HG02840 (cell line): ENCODE data around the gene PEA15.
A peak's percentile ranks its signal among the peaks of the same experiment; 100 is the strongest.

Experiments
- ATAC-seq: cut with Tn5 transposase; IDR thresholded peaks from one replicate; pipeline ENCODE4 v1.9.1; 2021; ENCODE audit warnings: mild to moderate bottlenecking, moderate library complexity, moderate number of reproducible peaks; ENCODE audit not compliant: unreplicated experiment, low FRiP score

PEA15 gene

DNA sequence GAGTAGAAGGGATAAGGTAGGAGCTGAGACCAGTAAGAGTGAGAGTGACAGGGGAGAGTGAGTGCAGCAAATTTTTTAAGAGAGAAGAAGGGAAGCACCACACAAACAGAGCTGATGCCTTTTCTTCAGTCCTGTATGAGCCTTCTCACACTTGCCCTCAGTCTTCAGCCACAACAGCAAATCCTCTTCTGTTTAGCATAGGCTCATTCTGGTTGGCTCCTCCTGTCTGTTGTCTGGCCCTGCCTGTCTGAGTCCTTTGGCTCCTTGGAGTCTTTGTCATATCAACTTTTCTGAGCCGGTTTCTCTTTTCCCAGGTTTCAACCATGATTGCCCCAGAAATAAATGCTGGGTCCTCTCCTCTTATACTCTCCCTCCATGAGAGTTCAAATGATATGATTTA lies 27.5 kb upstream of the PEA15 start:
- ATAC-seq = no peak

DNA sequence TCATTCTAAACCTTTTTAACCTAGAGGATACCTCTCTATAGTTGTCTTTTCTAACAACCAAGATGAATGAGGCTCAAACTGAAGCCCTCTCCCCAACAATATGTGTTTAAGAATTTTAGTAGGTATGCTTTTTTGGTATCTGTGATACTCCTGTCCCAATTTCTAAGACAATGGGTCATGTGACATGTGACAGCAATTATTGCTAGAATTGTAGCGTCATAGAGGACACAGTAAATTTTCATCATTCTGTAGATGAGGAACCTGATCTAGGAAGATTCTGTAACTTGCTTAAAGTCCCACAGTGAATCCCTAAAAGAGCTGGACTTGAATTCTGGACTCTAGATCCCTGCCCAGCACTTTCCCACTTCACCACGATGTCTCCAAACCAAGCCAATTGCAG lies 26.5 kb upstream of the PEA15 start:
- ATAC-seq = no peak

DNA sequence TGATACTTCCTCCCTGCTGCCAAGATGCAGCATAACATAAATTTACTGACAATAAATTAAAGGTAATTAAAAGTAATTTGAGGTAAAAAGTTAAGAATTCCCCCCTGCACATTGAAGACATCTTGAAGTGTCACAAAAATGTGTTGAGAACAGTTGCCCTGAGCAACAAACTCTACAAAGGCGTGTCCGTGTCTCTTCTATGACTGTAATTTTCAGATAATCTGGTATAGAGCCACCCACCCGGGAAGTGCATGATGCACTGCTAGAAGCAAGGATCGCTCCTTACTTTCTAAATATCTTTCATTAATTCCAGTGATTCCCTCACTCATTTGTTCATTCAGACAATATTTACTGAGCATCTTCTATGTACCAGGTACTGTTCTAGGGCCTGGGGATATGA lies 25.8 kb upstream of the PEA15 start:
- ATAC-seq = no peak

DNA sequence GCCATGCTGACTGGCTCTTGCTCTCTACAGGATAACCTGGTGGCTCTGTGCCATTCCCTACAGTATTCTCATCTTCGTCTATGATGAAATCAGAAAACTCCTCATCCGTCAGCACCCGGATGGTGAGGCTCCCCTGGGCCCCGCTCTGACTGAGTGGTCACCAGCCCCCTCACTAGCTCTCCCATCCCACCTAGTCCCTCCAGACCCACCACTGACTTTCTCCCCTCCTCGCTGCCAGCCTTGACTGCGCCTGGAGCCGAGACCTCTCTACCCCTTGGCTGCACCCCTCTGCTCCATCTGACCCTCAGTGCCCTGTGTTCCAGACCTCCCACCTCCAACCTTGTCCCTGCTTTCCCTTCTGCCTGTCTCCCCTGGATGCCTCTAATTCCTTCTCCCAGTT lies 18.9 kb upstream of the PEA15 start:
- ATAC-seq = no peak

DNA sequence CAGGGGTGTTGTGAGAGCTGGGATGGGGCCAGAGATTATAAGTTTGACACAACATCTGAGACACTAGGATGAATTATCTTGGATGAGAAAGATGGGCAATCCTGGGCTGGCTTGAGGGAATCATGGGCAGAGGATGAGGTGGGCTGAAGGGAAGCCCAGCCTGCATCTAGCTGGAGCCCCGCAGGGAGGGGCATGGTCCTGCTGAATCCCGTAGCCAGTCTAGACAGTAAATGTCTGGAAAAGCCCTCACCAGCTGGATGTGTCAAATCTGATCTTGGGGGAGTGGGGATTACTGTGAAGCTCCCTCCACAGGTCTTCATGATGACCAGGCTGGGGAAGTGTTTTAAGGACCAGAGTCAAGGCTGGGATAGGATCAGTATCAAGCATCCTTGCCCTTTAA lies 18.5 kb upstream of the PEA15 start:
- no peak for ATAC-seq

DNA sequence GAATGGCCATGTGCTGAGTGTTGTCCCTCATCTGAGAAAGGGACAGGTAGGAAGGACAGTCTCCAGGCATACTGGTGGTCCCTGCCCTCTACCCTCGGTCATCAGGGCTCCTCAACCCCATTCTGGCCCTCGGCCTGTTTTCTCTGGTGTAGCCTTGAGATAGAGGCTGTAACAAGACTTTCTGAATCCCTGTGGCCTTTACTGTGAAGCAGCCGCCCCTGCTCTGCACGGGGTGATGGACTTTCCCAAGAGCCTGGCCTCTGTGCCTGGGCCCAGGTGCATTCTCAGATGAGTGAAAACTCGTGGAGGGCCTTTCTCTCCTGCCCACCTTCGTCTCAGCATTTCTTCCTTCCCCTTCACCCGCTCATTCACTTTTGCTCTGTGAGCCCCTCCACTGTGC lies 17.8 kb upstream of the PEA15 start:
- no peak for ATAC-seq

DNA sequence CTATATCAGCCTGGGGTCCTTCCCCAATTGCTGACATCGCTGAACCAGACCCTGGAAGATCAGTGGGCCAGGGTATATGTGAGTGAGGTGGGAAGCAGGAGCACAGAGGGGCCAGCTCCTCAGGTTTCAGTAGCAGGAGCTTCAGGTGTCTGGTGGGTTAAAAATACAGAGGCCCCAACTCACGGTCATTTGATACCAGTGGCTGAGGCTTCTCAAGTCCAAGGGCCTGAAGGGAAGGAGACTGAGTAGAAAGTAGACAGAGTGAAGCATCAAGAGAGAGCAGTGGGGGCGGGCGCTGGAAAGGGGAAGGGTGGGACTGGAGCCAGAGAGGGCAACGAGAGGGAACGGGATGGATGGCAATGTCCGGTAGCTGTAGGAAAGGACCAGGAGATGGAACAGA lies 16.8 kb upstream of the PEA15 start:
- ATAC-seq = no peak

DNA sequence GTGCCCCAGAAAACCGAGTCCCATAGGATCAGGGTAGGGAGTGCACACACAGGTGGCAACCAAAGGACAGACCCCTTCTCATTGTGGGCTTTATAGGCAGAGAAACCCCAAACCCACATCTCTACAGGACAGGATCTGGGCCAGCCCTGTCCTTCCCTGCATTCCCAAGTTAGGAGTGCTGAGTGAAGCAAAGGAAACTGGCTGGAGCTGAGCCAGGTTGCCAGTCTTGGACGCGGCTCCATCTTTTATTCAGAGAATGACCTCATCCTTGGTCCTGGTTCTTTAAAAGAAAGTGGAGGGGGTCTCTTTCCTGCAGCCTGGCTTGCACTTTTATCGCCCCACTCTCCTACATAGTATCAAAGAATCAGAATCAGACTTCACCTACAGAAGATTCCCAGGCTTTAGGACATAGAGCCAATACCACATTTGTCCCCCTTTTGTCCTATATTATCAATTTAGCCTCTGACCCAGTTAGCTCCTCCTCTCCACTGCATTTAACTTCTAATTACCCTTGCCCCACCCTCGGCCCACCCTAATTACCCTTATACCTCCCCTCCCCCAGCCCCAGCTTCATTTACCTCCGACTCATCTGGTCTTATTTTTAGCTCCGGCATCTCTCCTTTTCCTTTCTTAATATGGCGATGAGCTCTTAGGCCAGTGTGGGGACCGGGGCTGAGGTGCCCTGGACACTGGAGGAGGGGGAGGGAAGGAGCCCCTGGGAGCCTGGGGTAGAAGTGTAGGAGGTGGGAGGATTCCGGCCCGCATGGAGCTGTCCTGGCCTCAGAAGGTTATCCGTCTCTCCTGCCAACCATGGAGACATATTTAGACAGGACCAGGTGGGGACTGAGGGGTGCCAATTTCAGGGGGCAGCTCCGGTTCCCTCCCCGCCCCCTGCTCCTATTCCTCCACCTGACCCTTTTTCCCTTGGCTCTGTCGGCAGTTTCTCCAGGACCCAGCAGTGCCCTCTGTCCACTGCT lies 15.2 kb upstream of the PEA15 start, which contains the start of gene CASQ1:
CASQ1 (plus strand) TSS at position 927 of the 977 bp plus-strand sequence. CDS start 177 bp downstream, outside the sequence.
- no peak for ATAC-seq

DNA sequence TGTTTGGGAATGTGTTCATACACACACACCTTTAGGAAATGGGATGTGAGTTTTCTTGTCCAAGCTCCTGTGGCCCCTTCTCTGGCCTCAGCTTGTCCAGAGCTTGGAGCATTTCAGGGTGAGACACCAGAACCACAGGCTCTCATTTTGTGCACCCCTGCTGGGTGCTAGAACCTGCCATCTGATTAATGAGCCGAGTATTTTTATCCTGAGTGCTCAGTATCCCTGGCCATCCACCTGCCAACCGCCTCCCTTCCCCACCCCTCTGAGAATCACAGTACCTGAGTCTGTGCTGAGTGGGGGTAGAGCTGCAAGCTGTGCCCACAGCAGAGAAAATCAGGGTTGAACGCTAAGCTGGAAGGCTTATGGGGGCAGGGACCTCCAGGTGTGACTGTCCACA lies 13.4 kb upstream of the PEA15 start:
- ATAC-seq = no peak

DNA sequence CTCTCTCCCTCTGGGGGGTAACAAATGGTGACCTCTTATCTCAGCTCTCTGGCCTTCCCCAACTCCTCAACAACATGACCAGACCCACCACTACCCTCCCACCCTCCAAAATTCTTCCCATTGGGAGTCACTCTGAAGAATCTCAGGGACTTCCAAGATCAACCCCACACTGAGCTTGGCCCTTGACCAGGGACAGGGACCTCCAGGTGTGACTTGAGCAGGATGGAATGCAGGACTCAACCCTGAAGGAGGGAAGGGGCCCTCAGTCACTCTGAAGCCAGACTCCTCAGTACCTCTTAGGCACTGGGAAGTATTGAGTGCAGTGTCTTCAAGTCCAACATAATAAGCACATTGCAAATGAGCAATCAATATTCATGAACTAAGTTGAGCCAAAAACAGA lies 12.9 kb upstream of the PEA15 start:
- ATAC-seq = no peak

DNA sequence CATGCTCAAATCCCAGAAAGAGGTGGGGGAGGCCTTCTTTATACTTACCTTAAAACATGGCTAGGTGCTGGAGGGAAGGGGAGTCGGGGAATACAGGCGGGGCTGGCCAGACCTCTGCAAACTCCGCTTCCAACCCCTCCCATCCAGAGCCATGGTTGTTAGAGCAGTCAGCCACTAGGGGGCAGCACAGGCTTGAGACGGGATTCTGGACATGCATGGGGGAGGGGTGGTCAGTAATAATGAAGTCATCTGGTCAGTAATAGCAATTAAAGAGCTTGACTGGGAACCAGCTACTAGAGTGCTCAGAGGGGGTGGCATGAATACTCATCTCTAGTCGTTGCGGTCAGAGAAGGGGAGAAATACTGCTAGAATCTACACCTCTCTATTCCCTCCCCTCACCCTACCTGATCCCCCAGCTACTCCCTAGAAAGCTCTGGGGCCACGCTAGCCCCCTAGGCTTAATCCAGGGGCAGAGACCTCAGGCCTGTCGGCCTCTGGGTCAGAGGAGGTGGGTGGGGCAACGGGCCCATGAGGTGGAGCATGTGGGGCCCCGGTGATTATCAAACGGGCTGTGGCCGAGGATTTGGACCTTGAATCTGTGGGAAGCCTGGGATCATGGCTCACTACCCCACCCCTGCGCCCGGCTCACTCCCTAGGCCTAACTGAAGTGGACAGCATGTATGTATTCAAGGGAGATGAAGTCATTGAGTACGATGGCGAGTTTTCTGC lies 11.9 kb upstream of the PEA15 start:
- ATAC-seq = no peak

DNA sequence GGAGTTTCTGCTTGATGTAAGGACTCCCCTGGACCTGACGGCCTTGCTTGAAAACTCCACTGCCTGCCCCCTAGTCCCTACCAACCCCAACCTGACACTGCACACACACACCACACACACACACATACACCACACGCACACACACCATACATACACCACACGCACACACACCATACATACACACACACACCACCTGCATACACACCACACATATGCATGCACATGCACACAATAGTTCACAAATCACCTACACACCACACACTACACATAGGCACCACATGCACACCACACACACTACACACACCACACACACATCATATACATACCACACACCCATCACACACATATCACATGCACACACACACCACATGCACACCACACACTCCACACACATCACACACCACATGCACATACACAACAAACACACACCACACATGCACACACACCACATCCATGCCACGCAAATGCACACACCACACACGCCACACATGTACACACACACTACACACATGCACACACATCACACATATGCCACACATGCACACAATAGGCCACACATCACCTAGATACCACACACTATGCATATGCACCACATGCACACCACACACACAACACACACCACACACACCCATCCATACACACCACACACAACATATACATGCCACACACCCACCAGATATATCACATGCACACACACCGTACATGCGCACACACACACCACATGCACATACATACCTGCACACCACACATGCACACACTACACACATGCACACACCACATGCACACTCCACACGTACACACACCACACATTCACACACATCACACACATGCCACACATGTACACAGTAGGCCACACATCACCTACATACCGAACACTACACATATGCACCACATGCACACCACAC lies 11.1 kb upstream of the PEA15 start:
- no peak for ATAC-seq

DNA sequence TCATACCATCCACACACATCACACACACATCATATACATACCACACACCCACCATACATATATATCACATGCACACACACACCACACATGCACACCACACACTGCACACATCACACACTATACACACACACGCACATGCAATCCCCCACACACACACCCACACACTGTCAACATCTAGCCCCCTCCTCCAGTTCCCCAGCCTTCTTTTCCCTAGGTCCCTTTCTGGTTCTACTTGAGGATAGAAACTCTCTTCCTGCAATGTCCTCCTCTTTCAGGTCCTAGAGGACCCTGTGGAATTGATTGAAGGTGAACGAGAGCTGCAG lies 10.5 kb upstream of the PEA15 start:
- ATAC-seq = no peak

DNA sequence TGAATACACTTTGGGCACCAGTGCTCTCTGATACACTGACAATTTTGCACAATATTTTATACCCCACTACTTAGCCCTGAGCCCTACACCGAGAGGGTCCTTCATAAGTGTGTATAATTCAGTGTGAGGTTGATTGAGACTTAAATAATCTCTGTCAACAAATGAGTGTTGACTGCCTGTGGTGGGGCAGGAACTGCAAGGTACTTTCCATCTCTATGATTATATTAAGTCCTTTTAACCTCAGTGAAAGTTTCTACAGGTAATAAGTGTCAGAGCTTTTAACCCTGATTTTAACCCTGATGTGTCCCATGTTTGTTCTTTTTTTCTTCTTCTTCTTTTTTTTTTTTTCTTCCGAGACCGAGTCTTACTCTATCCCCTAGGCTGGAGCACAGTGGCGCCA lies 9.0 kb upstream of the PEA15 start:
- no peak for ATAC-seq

DNA sequence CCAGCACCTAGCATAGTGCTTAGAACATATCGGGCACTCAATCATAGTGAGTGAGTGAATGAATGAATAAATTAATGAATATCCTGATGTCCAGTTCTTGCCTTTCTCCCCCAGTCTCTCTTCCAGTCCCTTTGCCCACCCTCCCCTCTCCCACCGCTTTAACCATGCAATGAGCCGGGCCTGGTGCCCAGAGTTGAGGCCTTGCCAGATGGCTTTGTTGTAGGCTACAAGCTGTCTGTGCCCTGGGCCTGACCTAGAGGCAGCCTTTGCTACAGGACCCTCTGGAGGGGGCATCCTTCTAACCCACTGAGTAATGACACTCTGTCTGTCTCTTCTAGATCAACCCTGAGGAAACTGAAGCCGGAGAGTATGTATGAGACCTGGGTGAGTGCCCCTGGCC lies 8.0 kb upstream of the PEA15 start:
- ATAC-seq = no peak

DNA sequence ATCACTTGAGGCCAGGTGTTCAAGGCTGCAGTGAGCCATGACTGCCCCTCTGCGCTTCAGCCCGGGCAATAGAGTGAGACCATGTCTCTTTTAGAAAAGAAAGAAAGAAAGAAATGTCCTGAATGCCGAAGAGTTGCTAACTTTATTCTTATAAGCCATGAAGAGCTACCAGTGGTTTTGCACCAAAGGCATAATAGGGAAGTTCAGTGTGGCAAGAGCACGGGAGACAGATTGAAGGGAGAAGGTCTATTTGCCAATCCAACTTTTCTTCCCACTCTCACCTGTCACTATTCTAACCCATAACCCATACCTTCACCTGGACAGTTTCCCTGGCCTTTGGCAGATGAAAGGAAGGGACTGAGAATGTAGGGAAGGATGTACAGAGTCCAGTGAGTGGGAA lies 4.4 kb upstream of the PEA15 start:
- ATAC-seq = no peak

DNA sequence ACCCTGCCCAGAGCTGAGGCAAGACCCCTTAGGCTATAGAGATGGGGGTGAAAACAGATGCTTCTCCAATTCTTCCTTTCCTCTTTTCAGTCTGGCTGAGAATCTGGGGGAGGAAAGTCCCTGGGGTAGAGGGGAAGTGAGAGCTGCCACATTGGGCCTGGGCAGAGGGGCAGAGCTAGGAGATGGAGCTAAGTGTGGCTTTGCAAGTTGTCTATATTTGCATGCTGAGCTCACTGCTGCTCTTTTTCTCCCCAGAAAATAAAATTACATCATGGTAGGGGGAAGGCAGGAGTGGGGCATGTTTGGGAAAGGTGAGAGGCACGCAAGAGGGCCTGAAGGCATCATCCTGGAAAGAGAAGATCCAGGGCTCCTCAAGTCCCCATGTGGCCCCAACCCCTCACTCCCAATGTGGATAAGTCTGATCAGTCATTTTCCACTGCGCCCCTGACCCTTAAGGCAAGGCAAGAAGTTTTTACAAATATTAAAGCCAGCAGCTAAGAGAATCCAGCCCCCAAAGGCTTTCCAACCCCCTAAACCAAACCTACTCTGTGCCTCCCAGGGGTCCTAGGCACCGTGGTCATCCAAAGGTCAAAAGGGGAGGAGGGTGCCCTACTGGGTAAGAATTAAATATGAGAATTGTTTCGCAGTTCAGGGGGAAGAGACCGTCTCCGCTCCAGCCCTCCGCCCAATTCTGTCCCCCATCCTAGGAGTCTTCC lies 500 bp upstream of the PEA15 start:
- ATAC-seq = peak; percentile 46

DNA sequence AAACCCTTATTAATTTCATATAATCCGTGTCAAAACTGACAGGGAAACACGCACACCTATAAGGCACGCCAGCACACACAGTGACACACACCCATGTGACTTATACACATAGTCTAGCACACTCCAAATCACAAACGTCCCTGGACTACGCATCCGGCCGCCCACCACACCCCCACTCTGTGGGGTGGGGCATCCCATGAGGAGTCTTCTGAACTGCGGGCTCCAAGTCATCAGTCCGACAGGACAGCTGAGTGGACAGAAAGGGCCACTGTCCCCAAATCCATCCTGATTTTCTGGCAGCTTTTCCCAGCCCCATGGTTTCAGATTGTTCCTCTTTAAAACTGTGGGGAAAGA lies 829 bp downstream of the PEA15 start:
- no peak for ATAC-seq

DNA sequence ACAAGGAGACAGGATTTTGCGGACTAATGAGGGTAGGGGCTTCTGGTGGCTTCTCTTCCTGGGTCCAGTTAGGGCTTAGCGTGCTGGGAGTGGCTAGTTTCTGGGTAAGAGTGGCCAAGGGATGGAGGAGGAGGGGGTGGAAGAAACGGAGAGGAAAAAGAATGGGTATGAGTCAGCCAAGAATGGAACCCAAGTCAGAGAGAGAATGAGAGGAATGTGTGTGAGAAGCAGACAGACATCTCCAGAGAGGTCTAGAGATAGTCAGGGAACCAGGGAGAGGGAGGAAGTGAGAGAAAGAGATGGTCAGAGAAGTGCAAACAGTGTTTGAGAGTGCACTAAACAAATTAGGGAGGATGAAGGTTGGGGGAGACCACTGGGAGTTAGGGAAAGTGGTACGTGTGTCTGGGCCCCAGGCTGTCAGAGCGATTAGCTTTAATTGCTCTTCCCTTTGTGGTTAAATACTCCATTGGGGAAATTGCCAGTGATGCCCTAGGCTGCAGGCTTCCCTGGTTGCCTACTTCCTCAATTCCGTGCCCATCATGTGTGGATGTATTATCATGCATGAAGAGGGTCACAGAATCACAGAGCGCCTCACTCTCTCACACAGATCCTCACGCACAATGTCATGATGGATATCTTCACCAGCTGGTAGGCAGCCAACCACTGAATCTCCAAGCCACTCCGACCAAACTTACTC lies 1.4 kb downstream of the PEA15 start:
- no peak for ATAC-seq
